ENCODE measurements around the gene PRKN.

Gene PRKN

DNA sequence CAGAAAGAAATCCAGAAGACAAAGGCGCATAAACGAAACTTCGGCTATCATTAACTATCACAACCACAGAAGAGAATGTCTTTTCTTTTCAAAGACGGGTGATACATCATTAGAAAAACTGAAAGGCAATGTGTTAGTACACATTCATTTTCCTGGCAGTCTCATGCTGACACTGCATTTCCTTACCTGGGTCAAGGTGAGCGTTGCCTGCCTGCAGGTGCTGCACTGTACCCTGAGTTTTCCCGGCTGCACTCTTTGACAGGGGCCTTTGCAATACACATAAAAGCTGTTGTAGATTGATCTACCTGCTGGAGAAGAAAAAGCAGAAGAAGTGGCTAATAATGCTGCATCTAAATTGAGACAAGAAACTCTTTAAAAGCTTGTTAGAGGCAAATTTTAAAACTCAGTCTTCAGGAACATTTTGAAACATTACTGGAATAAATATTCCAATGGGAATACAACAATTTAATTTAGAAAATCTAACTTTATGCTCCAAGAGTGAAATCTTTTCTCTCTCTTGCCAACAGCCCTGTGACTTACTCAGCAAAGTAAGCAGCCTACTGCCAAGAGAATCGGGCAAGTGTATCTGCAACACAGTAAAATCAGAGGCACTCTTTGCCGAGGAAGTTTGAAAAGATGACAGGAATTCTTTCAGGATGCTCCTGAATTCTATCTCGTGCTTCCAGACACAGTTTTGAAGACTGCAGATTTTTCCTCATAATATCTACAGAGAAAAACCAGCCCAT lies 526.4 kb downstream of the PRKN start:
- no peak for DNase-seq (ENCODE audit: extremely low read depth in 1 of 2, low read depth in 1 of 2)

DNA sequence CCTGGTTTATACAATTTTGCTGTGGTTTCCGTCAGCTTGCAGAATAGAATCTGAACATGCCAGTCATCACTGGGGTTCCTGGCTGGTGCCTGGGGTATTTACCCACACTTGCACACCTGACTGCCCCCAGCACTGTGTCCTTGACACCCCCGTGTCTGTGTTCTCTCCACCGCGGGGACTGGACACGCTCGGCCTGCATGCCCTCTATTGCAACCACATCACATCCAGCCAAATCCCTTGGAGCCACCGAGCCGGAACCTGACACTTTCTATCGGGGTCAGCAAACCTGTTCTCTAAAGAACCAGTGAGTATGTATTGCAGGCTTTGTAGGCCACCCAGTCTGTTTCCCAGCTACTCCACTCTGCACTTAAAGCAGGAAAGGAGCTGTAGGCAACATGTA lies 527.5 kb downstream of the PRKN start:
- no peak for DNase-seq (ENCODE audit: extremely low read depth in 1 of 2, low read depth in 1 of 2)

DNA sequence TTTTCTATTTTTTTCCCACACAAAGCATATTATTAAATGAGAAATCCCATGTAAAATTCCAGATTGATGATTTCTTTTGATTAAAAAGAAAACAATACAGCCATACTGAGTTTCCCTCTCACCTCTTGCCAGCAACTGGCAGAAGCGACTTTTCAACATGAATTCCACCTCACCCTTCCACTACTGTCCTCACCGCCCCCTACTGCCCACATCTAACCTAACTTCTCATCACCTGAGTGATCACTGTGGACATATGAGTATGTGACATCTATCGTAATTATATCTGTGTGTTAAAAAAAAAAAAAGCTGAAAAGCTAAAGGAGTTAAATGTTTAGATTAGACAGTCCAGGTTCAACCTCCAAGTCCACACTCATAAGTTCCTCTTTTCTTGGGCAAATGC lies 528.6 kb downstream of the PRKN start:
- no peak for DNase-seq (ENCODE audit: extremely low read depth in 1 of 2, low read depth in 1 of 2)

- no peak for DNase-seq (ENCODE audit: extremely low read depth in 1 of 2, low read depth in 1 of 2)
Observed at GRCh38 chr6:162198076-162198475, 529.5 kb downstream of the PRKN start.

DNA sequence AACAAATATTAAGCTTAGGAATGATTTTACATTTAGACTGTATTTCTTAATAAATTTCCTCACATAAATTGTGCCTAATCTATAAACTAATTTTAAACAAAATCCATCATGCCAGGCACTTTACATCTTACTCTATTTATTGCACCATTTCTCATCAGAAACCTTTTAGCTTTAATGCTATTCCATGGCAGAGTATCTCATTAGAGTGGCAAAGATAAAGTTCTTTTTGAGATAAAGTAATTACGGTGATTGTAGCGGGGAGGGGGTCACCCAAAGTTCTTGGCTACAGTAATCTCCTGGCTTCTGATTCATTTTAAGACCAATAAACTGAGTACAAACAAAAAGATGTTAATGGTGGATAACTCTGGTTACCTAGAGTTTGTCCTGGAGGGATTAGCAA lies 532.1 kb downstream of the PRKN start:
- DNase-seq (ENCODE audit: extremely low read depth in 1 of 2, low read depth in 1 of 2), result no peak

GRCh38 chr6:162190981-162191380 lies 536.6 kb downstream of the PRKN start:
- no peak for DNase-seq (ENCODE audit: extremely low read depth in 1 of 2, low read depth in 1 of 2)

DNA sequence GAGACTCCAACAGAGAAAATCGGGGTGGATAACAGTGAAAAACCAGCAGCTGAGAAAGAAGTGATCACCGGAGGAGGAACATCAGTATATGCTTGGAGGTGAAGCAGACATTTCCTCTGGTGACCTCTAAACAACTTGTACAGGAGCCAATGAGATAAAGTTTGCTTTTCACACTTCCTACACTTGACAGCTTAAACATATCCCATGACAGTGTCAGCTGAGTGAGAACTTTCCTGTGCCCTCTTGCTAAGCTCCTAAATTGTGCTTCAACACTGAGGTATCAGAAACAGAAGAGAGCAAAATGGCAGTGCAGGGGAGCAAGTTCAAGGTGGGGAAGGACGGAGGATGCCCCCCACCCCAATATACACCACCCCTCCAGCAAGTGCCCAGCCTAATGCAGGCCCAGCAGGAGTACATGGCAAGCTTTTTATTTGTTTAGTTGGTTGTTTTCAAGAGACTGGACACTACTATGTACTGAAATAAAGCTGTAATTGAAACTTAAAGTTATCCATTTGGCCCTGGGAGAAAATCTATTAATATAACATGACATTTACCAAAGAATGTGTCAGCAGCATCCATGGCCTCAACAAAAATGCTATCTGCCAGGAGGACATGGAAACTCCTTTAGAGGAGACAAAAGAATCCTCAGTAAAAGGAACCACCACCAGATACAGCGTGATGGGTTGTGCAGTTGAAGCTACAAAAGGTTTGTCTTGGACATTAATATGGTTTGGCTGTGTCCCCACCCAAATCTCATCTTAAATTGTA lies 540.2 kb downstream of the PRKN start:
- DNase-seq (ENCODE audit: extremely low read depth in 1 of 2, low read depth in 1 of 2), result no peak

DNA sequence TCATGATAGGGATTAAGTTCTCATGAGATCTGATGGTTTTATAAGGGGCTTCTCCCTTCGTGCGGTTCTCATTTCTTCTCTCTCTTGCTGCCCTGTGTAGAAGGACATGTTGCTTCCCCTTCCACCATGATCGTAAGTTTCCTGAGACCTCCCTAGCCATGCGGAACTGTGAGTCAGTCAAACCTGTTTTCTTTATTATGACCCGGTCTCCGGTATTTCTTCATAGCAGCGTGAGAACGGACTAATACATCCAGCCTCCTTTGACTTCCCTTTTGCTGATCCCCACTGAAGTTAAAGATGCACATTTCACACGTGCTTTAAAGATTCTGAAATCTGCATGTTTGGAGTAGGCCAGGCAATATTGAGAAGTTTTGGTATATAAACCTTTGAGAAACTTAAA lies 543.1 kb downstream of the PRKN start:
- DNase-seq (ENCODE audit: extremely low read depth in 1 of 2, low read depth in 1 of 2), result no peak

- no peak for DNase-seq (ENCODE audit: extremely low read depth in 1 of 2, low read depth in 1 of 2)
Observed at GRCh38 chr6:162181741-162182401, 545.7 kb downstream of the PRKN start.

GRCh38 chr6:162181111-162181510 lies 546.5 kb downstream of the PRKN start:
- DNase-seq (ENCODE audit: extremely low read depth in 1 of 2, low read depth in 1 of 2), result no peak

DNA sequence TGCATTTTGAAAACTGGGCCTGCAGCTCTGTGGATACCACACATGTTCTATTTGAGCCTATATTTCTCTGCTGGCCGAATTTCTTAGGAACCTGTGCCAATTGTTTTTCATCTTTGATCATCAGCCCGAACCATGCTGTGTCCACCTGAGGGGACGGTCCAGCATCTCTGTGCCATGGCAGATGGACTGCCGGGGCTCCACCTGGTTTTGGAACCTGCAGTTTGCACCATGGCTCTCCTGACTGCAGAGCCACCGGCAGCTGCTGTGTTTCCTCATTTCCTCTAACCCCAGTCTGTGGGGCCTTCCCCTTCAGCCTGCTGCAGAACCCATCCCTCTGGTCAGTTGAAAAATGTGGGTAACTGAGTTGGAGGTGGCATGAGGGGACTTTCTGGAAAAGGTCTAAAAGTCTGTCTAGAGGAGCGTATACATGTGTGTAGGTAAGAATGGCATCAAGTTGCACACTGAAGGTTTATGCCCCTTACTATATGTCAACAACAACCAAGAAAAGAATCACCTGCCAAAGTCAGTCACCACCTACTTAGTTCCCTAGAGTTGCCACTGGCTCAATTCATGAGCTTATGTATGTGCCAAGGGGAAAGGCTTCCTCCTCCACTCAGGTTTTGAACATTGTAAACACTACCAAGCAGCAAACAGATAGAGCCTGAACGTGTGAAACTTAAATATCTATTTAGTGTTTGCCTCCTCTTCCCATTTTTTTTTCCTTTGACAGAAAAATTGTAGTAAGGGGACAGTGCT lies 548.2 kb downstream of the PRKN start:
- no peak for DNase-seq (ENCODE audit: extremely low read depth in 1 of 2, low read depth in 1 of 2)

DNA sequence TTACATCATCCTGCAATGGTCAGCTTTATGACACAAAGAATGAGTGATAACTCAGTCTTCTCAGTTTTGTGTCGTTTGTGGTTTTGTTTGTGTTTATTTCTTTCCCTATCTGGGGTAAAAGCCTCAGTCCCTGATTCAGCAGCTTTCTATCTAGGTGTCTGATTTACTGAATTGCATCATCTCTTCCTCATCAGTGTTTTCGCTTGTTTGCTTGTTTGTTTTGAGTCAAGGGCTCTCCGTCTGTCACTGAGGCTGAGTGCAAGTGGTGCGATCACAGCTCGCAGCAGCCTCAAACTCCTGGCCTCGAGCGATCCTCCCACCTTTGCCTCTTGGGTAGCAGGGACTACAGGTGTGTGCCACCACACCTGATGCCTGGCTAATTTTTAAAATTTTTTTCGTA lies 548.9 kb downstream of the PRKN start:
- no peak for DNase-seq (ENCODE audit: extremely low read depth in 1 of 2, low read depth in 1 of 2)

GRCh38 chr6:162178266-162178665 lies 549.3 kb downstream of the PRKN start:
- no peak for DNase-seq (ENCODE audit: extremely low read depth in 1 of 2, low read depth in 1 of 2)

DNA sequence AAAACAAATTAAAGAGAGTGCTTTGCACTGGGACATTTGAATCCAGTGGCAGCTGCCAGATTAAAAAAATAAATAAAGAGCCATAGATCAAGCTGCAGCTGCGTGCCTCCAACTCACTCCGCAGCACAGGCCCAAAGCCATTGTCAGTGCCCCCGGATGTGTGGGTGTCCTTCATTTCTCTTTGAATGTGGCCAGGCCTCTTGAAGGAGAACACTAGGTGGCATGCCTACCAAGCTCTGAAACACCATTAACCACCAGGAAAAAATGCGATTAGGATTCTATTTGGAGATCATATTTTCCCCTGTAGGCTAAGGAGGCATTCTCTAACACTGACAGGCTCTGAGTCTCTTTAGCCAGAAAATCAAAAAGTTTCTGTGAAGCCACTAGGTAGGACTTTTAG lies 549.8 kb downstream of the PRKN start:
- DNase-seq (ENCODE audit: extremely low read depth in 1 of 2, low read depth in 1 of 2), result no peak

DNA sequence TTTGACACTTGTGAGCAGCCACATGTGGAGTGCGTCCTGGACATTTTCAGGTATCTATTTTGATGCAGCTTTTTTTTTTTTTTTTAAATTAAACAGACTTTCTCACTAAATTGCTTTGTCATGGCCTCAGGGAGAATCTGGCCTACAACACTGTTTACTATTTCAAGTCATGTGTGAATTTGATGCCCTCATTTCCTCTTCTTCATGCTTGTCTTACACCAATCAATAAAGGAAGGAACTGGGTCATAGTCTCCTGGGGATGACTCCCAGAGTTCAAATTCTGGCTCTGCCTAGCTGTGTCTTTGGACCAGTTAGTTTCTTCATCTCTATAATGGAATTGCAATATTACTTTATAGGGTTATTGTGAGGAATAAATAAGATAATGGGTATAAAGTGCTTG lies 554.1 kb downstream of the PRKN start:
- no peak for DNase-seq (ENCODE audit: extremely low read depth in 1 of 2, low read depth in 1 of 2)

DNA sequence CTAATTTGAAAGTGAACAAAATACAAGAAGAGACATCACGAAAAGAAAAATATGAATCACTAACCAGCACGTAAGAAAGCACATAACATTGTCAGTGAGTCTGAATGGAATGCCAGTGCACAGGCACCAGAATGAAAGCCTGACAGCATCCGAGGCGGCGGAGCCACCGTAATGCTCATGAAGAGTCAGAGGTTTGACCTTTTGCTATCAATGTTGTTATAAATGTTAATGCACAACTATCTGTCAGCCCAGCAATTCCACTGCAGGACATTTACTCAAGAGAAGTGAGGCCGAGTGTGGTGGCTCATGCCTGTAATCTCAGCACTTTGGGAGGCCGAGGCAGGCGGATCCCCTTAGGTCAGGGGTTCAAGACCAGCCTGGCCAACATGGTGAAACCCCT lies 562.1 kb downstream of the PRKN start:
- DNase-seq (ENCODE audit: extremely low read depth in 1 of 2, low read depth in 1 of 2), result no peak

DNA sequence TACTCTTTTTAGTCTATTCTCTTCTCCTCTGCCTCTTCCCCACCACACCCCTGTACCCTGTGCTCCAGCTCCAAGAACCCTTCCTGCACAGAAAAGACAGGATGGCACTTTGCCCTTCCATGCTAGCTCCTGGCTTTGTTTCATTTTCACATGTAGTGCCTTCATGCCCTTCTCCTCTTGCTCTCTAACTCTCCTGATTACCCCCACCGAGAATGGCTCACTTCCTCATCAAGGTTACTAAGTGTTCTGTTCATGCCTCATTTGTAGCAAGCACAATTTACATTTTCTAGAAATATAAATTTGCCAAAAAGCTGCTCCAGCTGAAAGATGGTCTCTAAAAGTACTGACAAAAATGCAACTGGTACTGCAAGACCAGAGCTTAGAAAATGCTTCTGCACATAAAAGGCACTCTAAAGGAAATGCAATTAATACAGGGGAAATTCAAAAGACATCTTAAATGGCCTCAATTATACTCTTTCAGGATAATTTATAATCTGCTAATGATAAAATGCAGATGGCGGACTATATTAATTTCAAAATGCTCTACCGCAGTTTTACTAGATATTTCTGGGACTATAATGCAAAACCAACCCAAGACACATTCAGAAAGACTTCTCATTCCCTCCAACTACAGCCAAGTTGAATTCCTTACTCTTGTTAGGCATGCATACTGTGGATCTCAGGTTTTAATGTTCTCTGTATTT lies 570.2 kb downstream of the PRKN start:
- DNase-seq (ENCODE audit: extremely low read depth in 1 of 2, low read depth in 1 of 2), result no peak

GRCh38 chr6:162156146-162156545 lies 571.4 kb downstream of the PRKN start:
- no peak for DNase-seq (ENCODE audit: extremely low read depth in 1 of 2, low read depth in 1 of 2)

DNA sequence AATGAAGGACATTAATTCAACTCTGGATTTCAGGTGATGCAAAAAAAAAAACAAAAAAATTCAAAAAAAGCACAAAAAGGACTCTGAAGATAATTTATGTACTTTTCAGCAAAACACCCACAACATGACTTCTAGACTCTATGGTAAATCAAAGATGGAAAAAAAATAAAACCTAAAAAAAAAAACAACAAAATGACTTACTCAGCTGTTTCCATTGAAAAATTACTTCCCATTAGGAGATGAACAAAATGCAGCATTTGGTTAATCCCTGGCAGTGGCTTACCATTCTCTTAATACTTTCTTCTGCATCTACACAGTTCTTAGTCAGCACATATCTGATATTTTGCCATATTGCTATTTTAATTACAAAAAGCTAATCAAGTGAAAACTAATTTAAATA lies 572.6 kb downstream of the PRKN start:
- no peak for DNase-seq (ENCODE audit: extremely low read depth in 1 of 2, low read depth in 1 of 2)

DNA sequence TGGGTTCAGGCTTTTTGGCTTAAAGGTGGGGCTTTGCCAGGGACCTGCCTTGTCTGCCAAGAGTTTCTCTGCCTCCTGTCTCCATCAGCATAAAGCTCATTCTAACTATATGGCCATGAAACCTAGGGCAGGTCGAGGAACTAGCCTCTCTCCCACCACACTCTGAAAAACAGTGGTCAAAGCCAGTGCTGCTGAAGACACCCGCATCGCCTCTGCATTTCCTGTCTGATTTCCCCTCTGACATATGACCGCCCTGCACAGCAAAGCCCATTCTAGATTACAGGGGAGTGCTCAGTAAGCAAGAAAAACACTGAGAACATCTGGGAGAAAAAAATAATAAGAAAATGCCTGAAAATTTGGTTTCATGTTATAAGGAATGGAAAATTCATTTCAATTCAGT lies 573.6 kb downstream of the PRKN start:
- DNase-seq (ENCODE audit: extremely low read depth in 1 of 2, low read depth in 1 of 2), result no peak

DNA sequence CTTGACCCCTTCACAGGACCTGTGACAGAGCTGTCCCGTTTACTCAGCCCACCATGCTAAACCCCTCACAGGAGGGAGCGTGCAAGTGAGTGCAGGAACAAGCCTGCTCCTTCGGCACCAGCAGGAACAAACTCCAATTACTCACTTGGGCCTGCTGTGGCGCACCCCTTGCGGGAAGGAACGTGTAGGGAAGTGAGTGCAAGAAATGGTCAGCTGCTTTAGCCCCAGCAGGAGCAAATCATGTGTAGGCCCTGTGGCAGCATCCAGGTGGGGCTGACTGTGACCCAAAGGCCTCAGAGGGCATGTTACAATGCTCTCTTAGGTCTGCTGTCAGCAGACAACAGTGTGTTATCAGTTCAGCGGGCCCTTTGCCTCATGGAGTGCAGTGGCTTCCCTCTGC lies 574.4 kb downstream of the PRKN start:
- no peak for DNase-seq (ENCODE audit: extremely low read depth in 1 of 2, low read depth in 1 of 2)

All from activated CD8-positive, alpha-beta memory T cell treated with anti-CD3 and anti-CD28 coated beads for 1 hour (primary cell).